K562 (cell line): ENCODE results near the gene PRF1. TPM values are rescaled to one million over a fixed set of nuclear protein-coding genes. Genes with fewer than 3 reads are reported as not detected.

ENCODE experiments used
- DIDO1 ChIP-seq: fragments of 450-650 bp; IDR thresholded peaks from 2 replicates; pipeline ENCODE4 v1.6.1; 2016; ENCODE audit warnings: low read depth, missing biosample characterization, missing genetic modification characterization
- EZH2 ChIP-seq: IDR thresholded peaks from 2 replicates; pipeline ENCODE4 v1.6.1; 2012; ENCODE audit warnings: low read depth, mild to moderate bottlenecking, inconsistent platforms, low read length, borderline replicate concordance
- FOS ChIP-seq: IDR thresholded peaks from 3 replicates; pipeline ENCODE4 v1.6.1; 2011; ENCODE audit not compliant: insufficient read length; ENCODE audit errors: extremely low read depth
- GTF2E2 ChIP-seq: fragments of 200-800 bp; sonication (Bioruptor generic); IDR thresholded peaks from 2 replicates; pipeline ENCODE4 v1.6.1; 2016; ENCODE audit warnings: missing genetic modification characterization, missing compliant biosample characterization
- PHF8 ChIP-seq: fragments of 200-600 bp; sonication (generic); IDR thresholded peaks from 2 replicates; pipeline ENCODE4 v1.6.1; 2012; ENCODE audit warnings: mixed run types, mild to moderate bottlenecking, inconsistent platforms, low read length, moderate library complexity, borderline replicate concordance
- PML ChIP-seq: IDR thresholded peaks from 2 replicates; pipeline ENCODE4 v1.6.1; 2012; ENCODE audit warnings: low read length, inconsistent platforms
- RBM25 ChIP-seq: fragments of 200-400 bp; formaldehyde crosslinking; IDR thresholded peaks from 2 replicates; pipeline ENCODE4 v1.6.1; 2018; ENCODE audit warnings: low read length, low read depth, moderate library complexity; ENCODE audit not compliant: severe bottlenecking
- SIX5 ChIP-seq, 2 experiments: IDR thresholded peaks; 2 replicates each; pipeline ENCODE4 v1.6.1; 2011; ENCODE audit warnings: low read length in 2 of 2, borderline replicate concordance in 1 of 2, low read depth in 1 of 2, mild to moderate bottlenecking in 1 of 2, moderate library complexity in 1 of 2; ENCODE audit not compliant: insufficient read depth in 1 of 2
- SMARCA4 ChIP-seq: fragments of 450-650 bp; IDR thresholded peaks from 2 replicates; pipeline ENCODE4 v1.6.1; 2016
- ZBTB17 ChIP-seq: fragments of 450-650 bp; formaldehyde crosslinking; IDR thresholded peaks from 2 replicates; pipeline ENCODE4 v1.4.0; 2020; ENCODE audit warnings: mild to moderate bottlenecking
- ZNF224 ChIP-seq: sonication (generic); formaldehyde crosslinking; IDR thresholded peaks from 2 replicates; pipeline ENCODE4 v1.8.0; 2022; ENCODE audit warnings: mild to moderate bottlenecking, missing genetic modification reagents
- ZNF699 ChIP-seq: fragments of 250-450 bp; sonication (Bioruptor Pico); IDR thresholded peaks from 2 replicates; pipeline ENCODE4 v1.8.0; 2021; ENCODE audit warnings: mild to moderate bottlenecking, moderate library complexity; ENCODE audit not compliant: insufficient replicate concordance
- ZNF79 ChIP-seq: fragments of 250-450 bp; sonication (Bioruptor Pico); IDR thresholded peaks from 2 replicates; pipeline ENCODE4 v1.4.0; 2020; ENCODE audit warnings: low read depth, mild to moderate bottlenecking, moderate library complexity
- polyA plus RNA-seq, 8 experiments: library from polyadenylated mRNA; depleted of rRNA in 4 of 8; stranded (reverse) in 5 of 8; unstranded in 3 of 8; fragments of >200 nt; fragmentation: Nextera tagmentation in 2 of 8; fragmentation: Illumina TruSeq in 1 of 8; extraction: Ambion mirVana in 2 of 8; extraction: Trizol in 1 of 8; gene quantifications; 2 replicates each; pipeline versions ENCODE4 v1.2.1 to v1.2.3, GENCODE V29; 2011 to 2014; ENCODE audit warnings: inconsistent platforms in 1 of 8, missing spikeins in 1 of 8
- total RNA-seq, 7 experiments: library from RNA; depleted of rRNA in 6 of 7; stranded (reverse); fragments of >200 nt in 6 of 7; fragmentation: Illumina TruSeq in 2 of 7; extraction: Trizol in 2 of 7; gene quantifications; 2 replicates each; pipeline versions ENCODE4 v1.2.1 to v1.2.3, GENCODE V29; 2011 to 2021; ENCODE audit warnings: low replicate concordance in 1 of 7
- TF ChIP-seq, protein P1 (sequence below): fragments of 450-650 bp; IDR thresholded peaks from 2 replicates; pipeline ENCODE4 v1.6.1; 2017; ENCODE audit warnings: antibody characterized with exemption, mild to moderate bottlenecking
- TF ChIP-seq, protein P2 (sequence below): fragments of 450-650 bp; IDR thresholded peaks from 2 replicates; pipeline ENCODE4 v1.6.1; 2016; ENCODE audit warnings: borderline replicate concordance
- TF ChIP-seq, protein P3 (sequence below): sonication (generic); formaldehyde crosslinking; IDR thresholded peaks from 2 replicates; pipeline ENCODE4 v1.9.0; 2022; ENCODE audit warnings: mild to moderate bottlenecking, missing genetic modification reagents
- TF ChIP-seq, protein P4 (sequence below): sonication (generic); formaldehyde crosslinking; IDR thresholded peaks from 2 replicates; pipeline ENCODE4 v1.5.0; 2020; ENCODE audit warnings: missing genetic modification reagents
- TF ChIP-seq, protein P5 (sequence below): fragments of 250-450 bp; sonication (Bioruptor Pico); IDR thresholded peaks from 2 replicates; pipeline ENCODE4 v1.5.0; 2020; ENCODE audit warnings: mild to moderate bottlenecking, borderline replicate concordance

PRF1 gene
- total and polyA plus RNA-seq, 9 of the 15 experiments (the other 6 are each of a cell fraction or from before 2014, with no cell fraction given): 3.8 to 8.6 (median 6.3) TPM

DNA sequence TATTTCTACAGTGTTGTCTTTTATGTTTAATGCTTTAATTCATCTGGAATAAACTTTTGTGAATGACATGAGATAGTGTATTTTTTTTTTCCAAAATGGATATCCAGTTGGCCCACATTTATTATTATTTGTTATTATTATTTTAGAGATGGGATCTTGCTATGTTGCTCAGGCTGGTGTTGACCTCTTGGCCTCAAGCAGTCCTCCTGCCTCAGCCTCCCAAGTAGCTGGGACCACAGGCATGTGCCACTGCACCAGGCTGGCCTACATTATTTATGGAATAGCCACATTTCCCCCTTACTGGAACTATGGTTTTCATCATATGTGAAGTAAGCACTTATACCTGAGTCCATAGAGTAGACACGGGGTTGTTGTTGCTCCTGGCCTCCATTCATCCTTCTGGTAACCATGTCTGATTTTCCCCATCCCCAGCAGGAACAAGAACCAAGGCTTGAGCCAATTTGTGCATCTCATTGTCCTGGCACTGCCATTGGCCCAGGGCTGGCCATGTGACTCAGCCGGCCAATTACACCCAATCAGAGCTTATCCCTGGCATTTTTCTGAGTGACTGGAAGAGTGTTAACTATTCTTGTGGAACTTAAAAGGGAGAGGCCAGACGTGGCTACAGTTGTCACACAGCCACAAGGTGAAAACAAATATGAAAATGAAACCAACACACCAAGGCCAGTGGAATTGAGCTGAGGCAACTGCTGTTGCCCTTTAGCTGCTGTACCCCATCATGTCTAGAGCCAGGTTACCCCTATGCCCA is 23.1 kb downstream of the PRF1 start (continued):
- TF ChIP-seq FOS (peak; percentile 59), ZNF79 (CRISPR knock-in tag) (no peak; the same call in 1 of the 2 replicates), SMARCA4 (no peak), DIDO1 (no peak), PHF8 (no peak), EZH2 (no peak), ZBTB17 (CRISPR knock-in tag) (0 out of 2 replicates have a peak, but pooled peaks have one; percentile 35), ZNF699 (CRISPR knock-in tag) (no peak), GTF2E2 (tag) (no peak), RBM25 (peak; percentile 72), PML (no peak), ZNF224 (CRISPR knock-in tag) (no peak), SIX5 (IDR thresholded peaks at IDR 0.05; ENCODE audit: borderline replicate concordance in 1 of 2, insufficient read depth in 1 of 2, low read depth in 1 of 2, low read length in 2 of 2) (no peak)
- TF ChIP-seq, protein P1, sequence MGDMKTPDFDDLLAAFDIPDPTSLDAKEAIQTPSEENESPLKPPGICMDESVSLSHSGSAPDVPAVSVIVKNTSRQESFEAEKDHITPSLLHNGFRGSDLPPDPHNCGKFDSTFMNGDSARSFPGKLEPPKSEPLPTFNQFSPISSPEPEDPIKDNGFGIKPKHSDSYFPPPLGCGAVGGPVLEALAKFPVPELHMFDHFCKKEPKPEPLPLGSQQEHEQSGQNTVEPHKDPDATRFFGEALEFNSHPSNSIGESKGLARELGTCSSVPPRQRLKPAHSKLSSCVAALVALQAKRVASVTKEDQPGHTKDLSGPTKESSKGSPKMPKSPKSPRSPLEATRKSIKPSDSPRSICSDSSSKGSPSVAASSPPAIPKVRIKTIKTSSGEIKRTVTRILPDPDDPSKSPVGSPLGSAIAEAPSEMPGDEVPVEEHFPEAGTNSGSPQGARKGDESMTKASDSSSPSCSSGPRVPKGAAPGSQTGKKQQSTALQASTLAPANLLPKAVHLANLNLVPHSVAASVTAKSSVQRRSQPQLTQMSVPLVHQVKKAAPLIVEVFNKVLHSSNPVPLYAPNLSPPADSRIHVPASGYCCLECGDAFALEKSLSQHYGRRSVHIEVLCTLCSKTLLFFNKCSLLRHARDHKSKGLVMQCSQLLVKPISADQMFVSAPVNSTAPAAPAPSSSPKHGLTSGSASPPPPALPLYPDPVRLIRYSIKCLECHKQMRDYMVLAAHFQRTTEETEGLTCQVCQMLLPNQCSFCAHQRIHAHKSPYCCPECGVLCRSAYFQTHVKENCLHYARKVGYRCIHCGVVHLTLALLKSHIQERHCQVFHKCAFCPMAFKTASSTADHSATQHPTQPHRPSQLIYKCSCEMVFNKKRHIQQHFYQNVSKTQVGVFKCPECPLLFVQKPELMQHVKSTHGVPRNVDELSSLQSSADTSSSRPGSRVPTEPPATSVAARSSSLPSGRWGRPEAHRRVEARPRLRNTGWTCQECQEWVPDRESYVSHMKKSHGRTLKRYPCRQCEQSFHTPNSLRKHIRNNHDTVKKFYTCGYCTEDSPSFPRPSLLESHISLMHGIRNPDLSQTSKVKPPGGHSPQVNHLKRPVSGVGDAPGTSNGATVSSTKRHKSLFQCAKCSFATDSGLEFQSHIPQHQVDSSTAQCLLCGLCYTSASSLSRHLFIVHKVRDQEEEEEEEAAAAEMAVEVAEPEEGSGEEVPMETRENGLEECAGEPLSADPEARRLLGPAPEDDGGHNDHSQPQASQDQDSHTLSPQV: 0 out of 2 replicates have a peak, but pooled peaks have one; percentile 60
- TF ChIP-seq, protein P2, sequence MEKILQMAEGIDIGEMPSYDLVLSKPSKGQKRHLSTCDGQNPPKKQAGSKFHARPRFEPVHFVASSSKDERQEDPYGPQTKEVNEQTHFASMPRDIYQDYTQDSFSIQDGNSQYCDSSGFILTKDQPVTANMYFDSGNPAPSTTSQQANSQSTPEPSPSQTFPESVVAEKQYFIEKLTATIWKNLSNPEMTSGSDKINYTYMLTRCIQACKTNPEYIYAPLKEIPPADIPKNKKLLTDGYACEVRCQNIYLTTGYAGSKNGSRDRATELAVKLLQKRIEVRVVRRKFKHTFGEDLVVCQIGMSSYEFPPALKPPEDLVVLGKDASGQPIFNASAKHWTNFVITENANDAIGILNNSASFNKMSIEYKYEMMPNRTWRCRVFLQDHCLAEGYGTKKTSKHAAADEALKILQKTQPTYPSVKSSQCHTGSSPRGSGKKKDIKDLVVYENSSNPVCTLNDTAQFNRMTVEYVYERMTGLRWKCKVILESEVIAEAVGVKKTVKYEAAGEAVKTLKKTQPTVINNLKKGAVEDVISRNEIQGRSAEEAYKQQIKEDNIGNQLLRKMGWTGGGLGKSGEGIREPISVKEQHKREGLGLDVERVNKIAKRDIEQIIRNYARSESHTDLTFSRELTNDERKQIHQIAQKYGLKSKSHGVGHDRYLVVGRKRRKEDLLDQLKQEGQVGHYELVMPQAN: no peak
- TF ChIP-seq, protein P3, sequence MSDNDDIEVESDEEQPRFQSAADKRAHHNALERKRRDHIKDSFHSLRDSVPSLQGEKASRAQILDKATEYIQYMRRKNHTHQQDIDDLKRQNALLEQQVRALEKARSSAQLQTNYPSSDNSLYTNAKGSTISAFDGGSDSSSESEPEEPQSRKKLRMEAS: peak; percentile 71
- TF ChIP-seq, protein P4, sequence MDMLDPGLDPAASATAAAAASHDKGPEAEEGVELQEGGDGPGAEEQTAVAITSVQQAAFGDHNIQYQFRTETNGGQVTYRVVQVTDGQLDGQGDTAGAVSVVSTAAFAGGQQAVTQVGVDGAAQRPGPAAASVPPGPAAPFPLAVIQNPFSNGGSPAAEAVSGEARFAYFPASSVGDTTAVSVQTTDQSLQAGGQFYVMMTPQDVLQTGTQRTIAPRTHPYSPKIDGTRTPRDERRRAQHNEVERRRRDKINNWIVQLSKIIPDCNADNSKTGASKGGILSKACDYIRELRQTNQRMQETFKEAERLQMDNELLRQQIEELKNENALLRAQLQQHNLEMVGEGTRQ (CRISPR knock-in tag): peak; percentile 95
- TF ChIP-seq, protein P5, sequence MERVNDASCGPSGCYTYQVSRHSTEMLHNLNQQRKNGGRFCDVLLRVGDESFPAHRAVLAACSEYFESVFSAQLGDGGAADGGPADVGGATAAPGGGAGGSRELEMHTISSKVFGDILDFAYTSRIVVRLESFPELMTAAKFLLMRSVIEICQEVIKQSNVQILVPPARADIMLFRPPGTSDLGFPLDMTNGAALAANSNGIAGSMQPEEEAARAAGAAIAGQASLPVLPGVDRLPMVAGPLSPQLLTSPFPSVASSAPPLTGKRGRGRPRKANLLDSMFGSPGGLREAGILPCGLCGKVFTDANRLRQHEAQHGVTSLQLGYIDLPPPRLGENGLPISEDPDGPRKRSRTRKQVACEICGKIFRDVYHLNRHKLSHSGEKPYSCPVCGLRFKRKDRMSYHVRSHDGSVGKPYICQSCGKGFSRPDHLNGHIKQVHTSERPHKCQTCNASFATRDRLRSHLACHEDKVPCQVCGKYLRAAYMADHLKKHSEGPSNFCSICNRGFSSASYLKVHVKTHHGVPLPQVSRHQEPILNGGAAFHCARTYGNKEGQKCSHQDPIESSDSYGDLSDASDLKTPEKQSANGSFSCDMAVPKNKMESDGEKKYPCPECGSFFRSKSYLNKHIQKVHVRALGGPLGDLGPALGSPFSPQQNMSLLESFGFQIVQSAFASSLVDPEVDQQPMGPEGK (CRISPR knock-in tag): no peak
